ENCODE measurements around the gene AFMID. TPM values are rescaled to one million over a fixed set of nuclear protein-coding genes. Genes with fewer than 3 reads are reported as not detected.
"Not testable (repeated sequence)": the region's sequence is repeated elsewhere in the genome, so short reads cannot be mapped to it uniquely, and the experiment has no call there.

Gene AFMID
- total and polyA plus RNA-seq, 2 of the 8 experiments (the other 6 are each of a cell fraction or from before 2014, with no cell fraction given), result 49.0 to 53.0 TPM

GRCh38 chr17:78139861-78140168 lies 47.3 kb upstream of the AFMID start:
- not testable (repeated sequence) for H3K23ac ChIP-seq (ENCODE audit: insufficient read length); H3K27ac ChIP-seq (ENCODE audit: low read depth, low read length); H3K79me2 ChIP-seq (ENCODE audit: control insufficient read depth in 1 of 2, insufficient read depth in 2 of 2, low read length in 2 of 2); H3K36me3 ChIP-seq (ENCODE audit: control insufficient read depth in 2 of 4, insufficient read depth in 4 of 4, low read length in 3 of 4); H3K14ac ChIP-seq (ENCODE audit: insufficient read length); H3K4ac ChIP-seq (replicated peaks; ENCODE audit: insufficient read length, low read depth, low read length); H4K20me1 ChIP-seq (replicated peaks in 1 of 2; ENCODE audit: control insufficient read depth in 1 of 2, insufficient read depth in 2 of 2, low read length in 2 of 2); H3K27me3 ChIP-seq (replicated peaks in 1 of 4; ENCODE audit: control insufficient read depth in 3 of 4, extremely low read depth in 1 of 4, insufficient read depth in 3 of 4, low read length in 3 of 4); H2AK5ac ChIP-seq (ENCODE audit: low read depth, low read length); H3K56ac ChIP-seq (replicated peaks; ENCODE audit: insufficient read length, low read depth, low read length); H3K79me1 ChIP-seq (ENCODE audit: low read depth, low read length); H3K18ac ChIP-seq (ENCODE audit: extremely low read depth, low read length); H2BK12ac ChIP-seq (ENCODE audit: low read depth, low read length); H2BK20ac ChIP-seq (ENCODE audit: low read length); H3K4me1 ChIP-seq (replicated peaks in 1 of 4; ENCODE audit: control insufficient read depth in 3 of 4, insufficient read depth in 4 of 4, low read length in 3 of 4); H3K9ac ChIP-seq (replicated peaks in 1 of 4; ENCODE audit: extremely low read depth in 1 of 4, low read depth in 3 of 4, low read length in 3 of 4); H3K23me2 ChIP-seq (ENCODE audit: low read depth, low read length); DNase-seq (ENCODE audit: low read depth in 1 of 2, low spot score in 2 of 2); H3K9me3 ChIP-seq (ENCODE audit: insufficient read depth in 2 of 2, low read depth in 1 of 2, low read length in 1 of 2); H4K5ac ChIP-seq (ENCODE audit: insufficient read length, low read depth, low read length); H2BK120ac ChIP-seq (replicated peaks; ENCODE audit: low read depth, low read length); H4K8ac ChIP-seq (ENCODE audit: extremely low read depth, insufficient read depth, low read length); H4K91ac ChIP-seq (replicated peaks; ENCODE audit: insufficient read length, low read length); H3K4me3 ChIP-seq (ENCODE audit: extremely low read depth in 1 of 4, insufficient read depth in 2 of 4, low read depth in 3 of 4, low read length in 4 of 4); FAIRE-seq; H2BK15ac ChIP-seq (ENCODE audit: low read length)
- Histone ChIP-seq H2AFZ (ENCODE audit: low read length) (peak overlapping the region; percentile 57; the same call in 1 of the 2 replicates), H2BK5ac (ENCODE audit: low read depth, low read length) (peak overlapping the region; percentile 32; the same call in 1 of the 2 replicates), H3K4me2 (ENCODE audit: insufficient read depth in 1 of 2, low read depth in 2 of 2, low read length in 2 of 2) (peak overlapping the region in 1 of 2 experiments; percentile 49; a peak in 3 of 4 replicates)
- POLR2A ChIA-PET (ENCODE audit: partially characterized antibody), result interaction anchor here (1.1 to 6.2 kb wide), 4 partner anchors 12 to 31 kb away, joined by 3 to 40 read pairs (median 11); partner anchors contain the start of gene TMC6
- CTCF ChIA-PET (ENCODE audit: partially characterized antibody), result interaction anchor here (0.5 to 8.0 kb wide), 12 partner anchors 9 to 912 kb away, joined by 3 to 122 read pairs (median 5); partner anchors contain the start of genes TMC6 and TMC8
- 82% methylated on average over 12 of the region's 12 CpGs; no CpG with 5 or more reads in 1 of the 2 experiments for WGBS, 2 experiments (ENCODE audit: extremely low coverage in 1 of 2, insufficient coverage in 1 of 2, insufficient read length in 1 of 2, insufficient replicate concordance in 2 of 2, low coverage in 1 of 2, low lambda C conversion rate in 2 of 2, missing lambda C conversion rate in 1 of 2)

Measured in H1 (cell line).